ENCODE data around the gene CDHR5.

GRCh38 chr11:656426-656825 is 31.7 kb upstream of the CDHR5 start:
- no peak for TF ChIP-seq SMAD3 (CRISPR knock-in tag; conservative IDR thresholded peaks at IDR 0.05)
- TF ChIP-seq, protein P1, sequence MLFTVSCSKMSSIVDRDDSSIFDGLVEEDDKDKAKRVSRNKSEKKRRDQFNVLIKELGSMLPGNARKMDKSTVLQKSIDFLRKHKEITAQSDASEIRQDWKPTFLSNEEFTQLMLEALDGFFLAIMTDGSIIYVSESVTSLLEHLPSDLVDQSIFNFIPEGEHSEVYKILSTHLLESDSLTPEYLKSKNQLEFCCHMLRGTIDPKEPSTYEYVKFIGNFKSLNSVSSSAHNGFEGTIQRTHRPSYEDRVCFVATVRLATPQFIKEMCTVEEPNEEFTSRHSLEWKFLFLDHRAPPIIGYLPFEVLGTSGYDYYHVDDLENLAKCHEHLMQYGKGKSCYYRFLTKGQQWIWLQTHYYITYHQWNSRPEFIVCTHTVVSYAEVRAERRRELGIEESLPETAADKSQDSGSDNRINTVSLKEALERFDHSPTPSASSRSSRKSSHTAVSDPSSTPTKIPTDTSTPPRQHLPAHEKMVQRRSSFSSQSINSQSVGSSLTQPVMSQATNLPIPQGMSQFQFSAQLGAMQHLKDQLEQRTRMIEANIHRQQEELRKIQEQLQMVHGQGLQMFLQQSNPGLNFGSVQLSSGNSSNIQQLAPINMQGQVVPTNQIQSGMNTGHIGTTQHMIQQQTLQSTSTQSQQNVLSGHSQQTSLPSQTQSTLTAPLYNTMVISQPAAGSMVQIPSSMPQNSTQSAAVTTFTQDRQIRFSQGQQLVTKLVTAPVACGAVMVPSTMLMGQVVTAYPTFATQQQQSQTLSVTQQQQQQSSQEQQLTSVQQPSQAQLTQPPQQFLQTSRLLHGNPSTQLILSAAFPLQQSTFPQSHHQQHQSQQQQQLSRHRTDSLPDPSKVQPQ (CRISPR knock-in tag; IDR thresholded peaks at IDR 0.05; ENCODE audit: borderline replicate concordance): no peak
- no peak for TF ChIP-seq MAFG (tag; conservative IDR thresholded peaks at IDR 0.05)
- no peak for TF ChIP-seq POLR2AphosphoS5 (IDR thresholded peaks at IDR 0.05; ENCODE audit: control insufficient read depth, insufficient read depth, low read depth, low read length)
